Measurements from ENCODE around the gene ID3.
A peak's percentile ranks its signal among the peaks of the same experiment; 100 is the strongest.

The ID3 gene

GRCh38 chr1:23567996-23568607 is 8.8 kb upstream of the ID3 start:
- in situ Hi-C loops (cut with HindIII; ENCODE audit: low pct_unique_long_range_greater_than_20kb, low sequenced_read_pairs) = no loop called here
- no peak for TF ChIP-seq JUND (IDR thresholded peaks at IDR 0.05; ENCODE audit: low read depth)
- DNase-seq (ENCODE audit: low read depth in 1 of 2, low spot score in 1 of 2) = no peak

- in situ Hi-C loops (cut with HindIII; ENCODE audit: low pct_unique_long_range_greater_than_20kb, low sequenced_read_pairs) = no loop called here
- DNase-seq (ENCODE audit: low read depth in 1 of 2, low spot score in 1 of 2) = no peak
- TF ChIP-seq JUND (IDR thresholded peaks at IDR 0.05; ENCODE audit: low read depth) = no peak
These were observed 8.3 kb upstream of the ID3 start for GRCh38 chr1:23567629-23567995.

- no peak for DNase-seq (ENCODE audit: low read depth in 1 of 2, low spot score in 1 of 2)
- no peak for TF ChIP-seq JUND (IDR thresholded peaks at IDR 0.05; ENCODE audit: low read depth)
- in situ Hi-C loops (cut with HindIII; ENCODE audit: low pct_unique_long_range_greater_than_20kb, low sequenced_read_pairs) = no loop called here
These were observed 7.0 kb upstream of the ID3 start for GRCh38 chr1:23566304-23566703.

- DNase-seq (ENCODE audit: low read depth in 1 of 2, low spot score in 1 of 2) = no peak
- in situ Hi-C loops (cut with HindIII; ENCODE audit: low pct_unique_long_range_greater_than_20kb, low sequenced_read_pairs) = no loop called here
- no peak for TF ChIP-seq JUND (IDR thresholded peaks at IDR 0.05; ENCODE audit: low read depth)
These were observed 6.5 kb upstream of the ID3 start for GRCh38 chr1:23565776-23566175.

- in situ Hi-C loops (cut with HindIII; ENCODE audit: low pct_unique_long_range_greater_than_20kb, low sequenced_read_pairs) = no loop called here
- peak in 1 of 2 experiments; percentile 11 for DNase-seq (ENCODE audit: low read depth in 1 of 2, low spot score in 1 of 2)
- no peak for TF ChIP-seq JUND (IDR thresholded peaks at IDR 0.05; ENCODE audit: low read depth)
These were observed 5.3 kb upstream of the ID3 start for GRCh38 chr1:23564529-23565122.

- no peak for TF ChIP-seq JUND (IDR thresholded peaks at IDR 0.05; ENCODE audit: low read depth)
- DNase-seq (ENCODE audit: low read depth in 1 of 2, low spot score in 1 of 2) = no peak
- in situ Hi-C loops (cut with HindIII; ENCODE audit: low pct_unique_long_range_greater_than_20kb, low sequenced_read_pairs) = no loop called here
These were observed 4.6 kb upstream of the ID3 start for GRCh38 chr1:23563755-23564374.

GRCh38 chr1:23563003-23563402 is 3.7 kb upstream of the ID3 start:
- no peak for TF ChIP-seq JUND (IDR thresholded peaks at IDR 0.05; ENCODE audit: low read depth)
- in situ Hi-C loops (cut with HindIII; ENCODE audit: low pct_unique_long_range_greater_than_20kb, low sequenced_read_pairs) = no loop called here
- no peak for DNase-seq (ENCODE audit: low read depth in 1 of 2, low spot score in 1 of 2)

- in situ Hi-C loops (cut with HindIII; ENCODE audit: low pct_unique_long_range_greater_than_20kb, low sequenced_read_pairs) = no loop called here
- TF ChIP-seq JUND (IDR thresholded peaks at IDR 0.05; ENCODE audit: low read depth) = peak; percentile 27; the same call in 1 of the 2 replicates
- peak; percentile 65 to 94 for DNase-seq (ENCODE audit: low read depth in 1 of 2, low spot score in 1 of 2)
These were observed 3.0 kb upstream of the ID3 start for GRCh38 chr1:23562137-23562876.

- DNase-seq (ENCODE audit: low read depth in 1 of 2, low spot score in 1 of 2) = peak in 1 of 2 experiments; percentile 81
- in situ Hi-C loops (cut with HindIII; ENCODE audit: low pct_unique_long_range_greater_than_20kb, low sequenced_read_pairs) = no loop called here
These were observed 2.5 kb upstream of the ID3 start for GRCh38 chr1:23561813-23562100.

GRCh38 chr1:23561076-23561812 is 1.9 kb upstream of the ID3 start:
- TF ChIP-seq JUND (IDR thresholded peaks at IDR 0.05; ENCODE audit: low read depth) = no peak
- DNase-seq (ENCODE audit: low read depth in 1 of 2, low spot score in 1 of 2) = no peak
- in situ Hi-C loops (cut with HindIII; ENCODE audit: low pct_unique_long_range_greater_than_20kb, low sequenced_read_pairs) = no loop called here

More at GRCh38 chr1:23561813-23562100, 2.5 kb upstream of the ID3 start:
- TF ChIP-seq JUND (IDR thresholded peaks at IDR 0.05; ENCODE audit: low read depth) = 0 out of 2 replicates have a peak, but pooled peaks have one; percentile 27

GRCh38 chr1:23559985-23560741 is 862 bp upstream of the ID3 start:
- DNase-seq (ENCODE audit: low read depth in 1 of 2, low spot score in 1 of 2) = no peak
- TF ChIP-seq JUND (IDR thresholded peaks at IDR 0.05; ENCODE audit: low read depth) = no peak
- in situ Hi-C loops (cut with HindIII; ENCODE audit: low pct_unique_long_range_greater_than_20kb, low sequenced_read_pairs) = no loop called here

GRCh38 chr1:23558872-23559135 is 497 bp downstream of the ID3 start:
- peak in 1 of 2 experiments; percentile 19 for DNase-seq (ENCODE audit: low read depth in 1 of 2, low spot score in 1 of 2)
- in situ Hi-C loops (cut with HindIII; ENCODE audit: low pct_unique_long_range_greater_than_20kb, low sequenced_read_pairs) = no loop called here
- no peak for TF ChIP-seq JUND (IDR thresholded peaks at IDR 0.05; ENCODE audit: low read depth)
